GM12801 (cell line): ENCODE measurements around the gene SCYGR6.

Source experiments
- CTCF ChIP-seq: IDR thresholded peaks from one replicate; pipeline ENCODE4 v1.5.1; 2011; ENCODE audit warnings: control low read depth; ENCODE audit not compliant: insufficient read length; ENCODE audit errors: extremely low read depth

Gene SCYGR6

GRCh38 chr2:227724394-227725039 is at the start of gene SCYGR6:
Gene SCYGR6, minus strand, starts transcription at chr2:227724757. Its CDS starts 0 bp downstream, at chr2:227724757.
- no peak for TF ChIP-seq CTCF

GRCh38 chr2:227774011-227774624 is 49.6 kb upstream of the SCYGR6 start:
- no peak for TF ChIP-seq CTCF

- no peak for TF ChIP-seq CTCF
Measured at GRCh38 chr2:227772932-227773331, 48.4 kb upstream of the SCYGR6 start.

- no peak for TF ChIP-seq CTCF
Measured at GRCh38 chr2:227772197-227772661, 47.7 kb upstream of the SCYGR6 start.

GRCh38 chr2:227767830-227768229 is 43.3 kb upstream of the SCYGR6 start:
- no peak for TF ChIP-seq CTCF

- no peak for TF ChIP-seq CTCF
Measured at GRCh38 chr2:227766373-227766883, 41.9 kb upstream of the SCYGR6 start.

- TF ChIP-seq CTCF = no peak
Measured at GRCh38 chr2:227765788-227766372, 41.3 kb upstream of the SCYGR6 start.
